Effector CD4-positive, alpha-beta T cell (primary cell): ENCODE results near the gene OR4B1.

Experiments used
- DNase-seq: peaks from one replicate; pipeline ENCODE4 v3.0.0-alpha.2; 2020

Gene OR4B1

DNA sequence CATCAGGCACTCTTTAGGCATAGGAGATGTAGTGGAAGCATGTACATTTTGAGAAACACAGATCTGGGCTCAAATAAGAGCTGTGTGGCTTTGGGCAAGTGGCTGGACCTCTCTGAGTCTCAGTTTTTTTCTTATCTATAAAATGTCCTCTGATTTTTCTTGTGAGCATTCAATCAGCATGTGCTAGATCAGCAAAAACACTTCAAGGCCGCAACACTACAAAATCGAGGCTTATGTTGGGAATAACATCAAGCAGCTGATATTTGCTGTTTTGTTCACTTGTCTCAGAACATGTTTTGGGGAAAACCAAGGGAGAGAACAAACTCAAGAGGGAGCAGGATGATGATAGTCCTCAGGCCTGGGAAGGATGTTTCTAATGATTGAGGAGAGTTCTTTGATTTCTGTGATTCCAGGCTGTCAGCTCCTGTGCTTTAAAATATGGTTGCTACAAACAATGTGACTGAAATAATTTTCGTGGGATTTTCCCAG, 46.9 kb downstream of the OR4B1 start, which contains the start of gene OR4X1:
OR4X1 (plus strand) TSS at position 439 of the 489 bp plus-strand sequence; CDS start at position 439, 0 bp downstream.
- no peak for DNase-seq
